Upper lobe of right lung (tissue), 1 donor: ENCODE measurements around the gene COPB1. TPM values are rescaled to one million over a fixed set of nuclear protein-coding genes. Genes with fewer than 3 reads are reported as not detected.

Experiments used
- ATAC-seq: fragments of 200-7000 bp; cut with Tn5 transposase; one replicate; pipeline ENCODE4 v1.9.1; 2020; ENCODE audit warnings: mild to moderate bottlenecking, moderate library complexity
- DNase-seq: peaks from one replicate; pipeline ENCODE4 v3.0.0-alpha.2; 2020
- H3K27ac ChIP-seq: fragments of 200-600 bp; one replicate; pipeline ENCODE4 v1.8.0; 2022
- H3K27me3 ChIP-seq: fragments of 200-600 bp; one replicate; pipeline ENCODE4 v1.8.0; 2022; ENCODE audit warnings: mild to moderate bottlenecking
- H3K36me3 ChIP-seq: fragments of 200-600 bp; one replicate; pipeline ENCODE4 v1.8.0; 2022
- H3K4me1 ChIP-seq: fragments of 200-600 bp; one replicate; pipeline ENCODE4 v1.8.0; 2022
- H3K4me3 ChIP-seq: fragments of 200-600 bp; one replicate; pipeline ENCODE4 v1.8.0; 2022; ENCODE audit warnings: mild to moderate bottlenecking
- H3K9me3 ChIP-seq: fragments of 200-600 bp; one replicate; pipeline ENCODE4 v1.8.0; 2022
- intact Hi-C: fragments of 100-400 bp; cut with DNase I; formaldehyde crosslinking; loops from one replicate; pipeline ENCODE4 v1.11.0; 2022
- total RNA-seq: library from RNA; stranded (reverse); fragmentation: NEBNext Ultra II Directional; extraction: Animal tissue kit (Norgen Biotek cat#: 25700); gene quantifications from one replicate; pipeline ENCODE4 v1.2.1, GENCODE V29; 2021
- TF ChIP-seq, protein P1 (sequence below): fragments of 200-600 bp; IDR thresholded peaks from one replicate; pipeline ENCODE4 v1.8.0; 2022; ENCODE audit warnings: antibody characterized with exemption
- donor health status: DM: no; HTN: yes; CAD: no; lungs with severe emphysema.

The COPB1 gene
- total RNA-seq, 1 donor from 2014 or later = 84.5 TPM

DNA sequence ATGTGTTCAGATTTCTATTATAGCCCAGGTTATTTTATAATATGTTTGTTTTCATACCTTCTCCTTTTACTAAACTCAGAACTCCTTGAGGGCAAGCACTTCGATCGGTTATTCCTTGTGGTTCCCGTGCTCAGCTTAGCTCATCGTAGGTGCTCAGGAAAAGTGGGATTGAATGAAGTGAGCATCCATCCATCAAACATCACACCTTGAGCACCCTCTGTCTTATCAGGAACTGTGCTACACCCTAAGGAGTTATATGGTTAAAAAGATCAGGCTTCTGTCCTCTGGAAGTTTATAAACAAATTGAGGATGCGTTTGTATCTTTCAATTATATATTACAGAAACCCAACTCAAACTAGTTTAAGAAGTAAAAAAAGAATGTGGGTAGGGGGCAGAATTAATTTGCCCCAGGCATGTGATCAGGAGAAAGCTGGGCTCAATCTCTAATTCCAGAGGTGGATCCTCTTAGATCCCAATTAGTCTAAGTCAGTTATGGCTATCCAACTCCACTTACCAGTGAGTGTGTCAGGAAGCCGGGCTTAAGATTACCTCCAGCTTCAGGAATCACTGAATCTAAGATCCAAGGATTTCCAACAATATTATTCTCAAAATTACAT is 80.7 kb downstream of the COPB1 start:
- TF ChIP-seq, protein P1, sequence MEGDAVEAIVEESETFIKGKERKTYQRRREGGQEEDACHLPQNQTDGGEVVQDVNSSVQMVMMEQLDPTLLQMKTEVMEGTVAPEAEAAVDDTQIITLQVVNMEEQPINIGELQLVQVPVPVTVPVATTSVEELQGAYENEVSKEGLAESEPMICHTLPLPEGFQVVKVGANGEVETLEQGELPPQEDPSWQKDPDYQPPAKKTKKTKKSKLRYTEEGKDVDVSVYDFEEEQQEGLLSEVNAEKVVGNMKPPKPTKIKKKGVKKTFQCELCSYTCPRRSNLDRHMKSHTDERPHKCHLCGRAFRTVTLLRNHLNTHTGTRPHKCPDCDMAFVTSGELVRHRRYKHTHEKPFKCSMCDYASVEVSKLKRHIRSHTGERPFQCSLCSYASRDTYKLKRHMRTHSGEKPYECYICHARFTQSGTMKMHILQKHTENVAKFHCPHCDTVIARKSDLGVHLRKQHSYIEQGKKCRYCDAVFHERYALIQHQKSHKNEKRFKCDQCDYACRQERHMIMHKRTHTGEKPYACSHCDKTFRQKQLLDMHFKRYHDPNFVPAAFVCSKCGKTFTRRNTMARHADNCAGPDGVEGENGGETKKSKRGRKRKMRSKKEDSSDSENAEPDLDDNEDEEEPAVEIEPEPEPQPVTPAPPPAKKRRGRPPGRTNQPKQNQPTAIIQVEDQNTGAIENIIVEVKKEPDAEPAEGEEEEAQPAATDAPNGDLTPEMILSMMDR = peak; percentile 27
- intact Hi-C loops = no loop called here
- no peaks in the 10 kb centered on the region for H3K36me3 ChIP-seq
- no peaks in the 10 kb centered on the region for H3K27me3 ChIP-seq
- ATAC-seq = peak; percentile 37
- DNase-seq = no peak
- no peaks in the 10 kb centered on the region for H3K9me3 ChIP-seq
- H3K27ac ChIP-seq = no peak overlapping the region
- peaks cover 24% of the 10 kb centered on the region for H3K4me1 ChIP-seq
- H3K4me3 ChIP-seq = no peak overlapping the region

DNA sequence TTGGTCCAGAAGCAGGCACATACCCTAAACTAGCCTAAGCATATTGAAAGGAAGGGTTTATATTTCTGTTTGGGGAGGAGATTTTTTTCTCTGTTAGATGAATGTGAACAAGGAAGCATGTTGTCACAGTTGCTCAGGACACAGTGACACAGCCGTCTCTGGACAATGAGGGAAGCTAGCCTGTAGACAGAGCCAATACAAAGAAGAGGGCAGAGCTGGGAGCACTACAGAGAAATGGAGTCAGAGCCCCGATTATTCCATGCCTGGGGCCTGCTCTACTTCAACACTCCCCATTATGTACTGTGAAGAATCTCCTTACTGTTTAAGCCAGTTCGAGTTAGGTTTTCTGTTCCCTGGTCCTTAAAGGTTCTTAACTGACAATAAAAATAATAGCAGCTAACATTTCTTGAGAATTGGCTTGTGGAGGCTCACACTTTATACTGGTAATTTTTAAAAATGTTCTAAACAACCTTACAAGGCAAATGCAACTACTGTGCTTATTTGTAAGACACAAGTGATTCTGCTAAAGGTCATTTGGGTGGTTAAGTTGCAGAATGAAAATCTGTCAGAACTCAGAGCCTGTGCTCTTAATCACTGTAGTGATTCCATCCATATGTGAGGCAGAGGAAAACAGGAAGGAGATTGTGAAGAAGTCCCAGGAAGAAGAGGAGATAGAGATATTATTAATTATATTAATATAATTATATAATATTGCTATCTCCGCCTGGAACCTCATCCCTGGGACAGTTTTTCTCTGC is 81.8 kb downstream of the COPB1 start:
- no peaks in the 10 kb centered on the region for H3K36me3 ChIP-seq
- no peaks in the 10 kb centered on the region for H3K27me3 ChIP-seq
- TF ChIP-seq, protein P1 = no peak
- H3K4me3 ChIP-seq = no peak overlapping the region
- intact Hi-C loops = no loop called here
- no peaks in the 10 kb centered on the region for H3K9me3 ChIP-seq
- no peak for ATAC-seq
- H3K27ac ChIP-seq = no peak overlapping the region
- peaks cover 17% of the 10 kb centered on the region for H3K4me1 ChIP-seq
- no peak for DNase-seq

DNA sequence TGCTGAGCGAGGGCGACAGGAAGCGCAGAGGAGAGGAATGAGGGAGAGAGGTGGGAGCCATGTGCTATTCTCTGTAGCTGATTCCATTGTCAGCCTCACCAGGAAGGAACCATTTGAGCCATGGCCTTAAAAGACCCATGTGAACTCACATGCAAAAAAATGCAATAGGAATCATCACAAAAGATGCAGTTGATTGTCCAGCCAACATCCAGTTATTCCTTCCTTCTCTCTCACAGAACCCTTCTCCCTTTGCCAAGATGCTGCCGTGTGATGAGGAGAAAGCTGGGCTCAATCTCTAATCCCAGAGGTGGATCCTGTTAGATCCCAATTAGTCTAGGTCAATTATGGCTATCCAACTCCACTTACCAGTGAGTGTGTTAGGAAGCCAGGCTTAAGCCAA is 82.4 kb downstream of the COPB1 start:
- H3K36me3 ChIP-seq = no peaks in the 10 kb centered on the region
- peaks cover 13% of the 10 kb centered on the region for H3K4me1 ChIP-seq
- ATAC-seq (no peak), DNase-seq (no peak)
- intact Hi-C loops = no loop called here
- no peak overlapping the region for H3K4me3 ChIP-seq
- TF ChIP-seq, protein P1 = no peak
- H3K9me3 ChIP-seq = no peaks in the 10 kb centered on the region
- no peak overlapping the region for H3K27ac ChIP-seq
- no peaks in the 10 kb centered on the region for H3K27me3 ChIP-seq

DNA sequence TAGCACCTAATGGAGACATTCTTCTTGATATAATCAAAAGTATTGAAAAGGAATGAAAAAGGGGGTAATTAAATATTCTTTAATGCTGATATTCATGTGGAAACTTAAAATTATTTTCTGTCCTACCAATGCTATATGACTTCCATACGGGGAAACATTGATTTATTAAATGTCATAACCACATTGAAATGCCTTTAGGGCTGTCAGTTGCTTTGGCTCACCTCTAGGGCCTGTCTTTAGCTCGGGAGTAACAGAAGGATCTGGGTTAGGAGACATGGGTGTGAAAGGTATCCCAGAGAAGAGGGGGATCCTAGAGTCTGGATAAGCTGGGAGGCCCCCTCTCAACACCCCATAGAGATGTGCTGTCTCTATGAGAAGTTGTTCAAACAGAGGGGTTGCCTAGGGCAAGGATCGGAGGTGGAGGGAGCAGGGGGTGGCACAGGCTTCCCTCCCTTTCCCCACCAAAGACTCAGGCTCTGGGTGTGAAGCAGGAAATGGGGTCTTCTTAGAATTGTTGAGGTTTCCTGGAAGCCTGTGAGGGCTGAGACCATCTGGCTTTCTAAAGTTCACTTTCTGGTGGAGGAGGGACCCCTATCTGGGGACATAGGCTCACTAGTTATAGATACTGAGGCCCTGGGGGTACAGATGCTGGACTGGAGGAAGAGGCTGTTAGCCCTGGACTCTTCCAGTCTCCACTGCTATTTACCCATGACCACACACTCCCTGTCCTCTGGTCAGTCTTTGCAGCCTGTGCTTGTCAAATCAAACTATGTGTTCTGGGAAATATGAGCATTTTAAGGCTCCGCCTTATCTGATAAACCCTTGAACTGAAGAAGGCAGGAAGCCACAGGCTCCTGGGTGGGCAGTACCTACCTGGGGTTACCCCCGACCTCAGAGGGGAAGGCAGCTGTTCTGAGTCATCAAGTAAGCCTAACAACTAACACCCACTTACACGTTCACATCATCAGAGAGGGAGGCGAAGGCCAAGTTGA is 84.8 kb downstream of the COPB1 start:
- Histone ChIP-seq H3K36me3 (no peaks in the 10 kb centered on the region), H3K27me3 (no peaks in the 10 kb centered on the region), H3K4me1 (peaks cover 7% of the 10 kb centered on the region), H3K27ac (no peak overlapping the region), H3K4me3 (no peak overlapping the region), H3K9me3 (no peaks in the 10 kb centered on the region)
- TF ChIP-seq, protein P1 = no peak
- ATAC-seq = no peak
- no peak for DNase-seq
- intact Hi-C loops = no loop called here

DNA sequence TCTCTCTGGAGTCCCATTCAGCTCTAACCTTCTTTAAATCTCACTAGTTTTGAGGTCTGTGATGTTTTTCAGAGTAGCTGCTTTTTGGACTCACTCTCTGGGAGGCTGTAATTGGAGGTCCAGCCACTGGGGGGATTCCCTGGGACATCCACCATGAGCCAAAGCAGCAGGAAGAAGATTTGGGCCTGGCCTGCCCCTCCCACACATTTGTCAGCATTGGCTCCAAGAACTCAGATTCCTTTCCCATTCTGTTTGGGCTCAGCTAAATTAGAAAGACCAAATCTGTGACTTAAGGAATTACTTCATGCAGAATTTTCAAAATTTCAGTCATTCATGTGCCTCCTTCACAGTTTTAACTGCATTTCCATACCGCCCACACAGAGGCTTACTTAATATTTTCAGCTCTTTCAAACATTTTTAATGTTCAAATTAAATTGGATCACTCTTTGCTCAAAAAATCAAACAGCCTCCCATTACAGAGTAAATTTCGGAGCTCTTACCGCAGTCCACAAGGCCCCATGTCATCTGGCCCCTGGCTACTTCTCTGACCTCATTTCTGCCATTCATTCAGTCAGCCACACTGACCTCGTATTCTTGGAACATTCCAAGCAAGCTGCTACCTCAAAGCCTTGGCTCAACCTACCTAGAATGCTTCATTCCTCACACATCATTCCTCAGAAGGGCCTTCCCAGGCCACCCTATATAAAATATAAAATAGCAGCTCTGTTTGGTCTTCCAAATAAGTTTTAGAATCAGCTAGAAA is 86.1 kb downstream of the COPB1 start:
- Histone ChIP-seq H3K4me1 (peaks cover 7% of the 10 kb centered on the region), H3K36me3 (no peaks in the 10 kb centered on the region), H3K27ac (no peak overlapping the region), H3K9me3 (no peaks in the 10 kb centered on the region), H3K4me3 (no peak overlapping the region), H3K27me3 (no peaks in the 10 kb centered on the region)
- ATAC-seq = peak; percentile 28
- no peak for DNase-seq
- TF ChIP-seq, protein P1 = peak; percentile 29
- intact Hi-C loops = no loop called here
